ENCODE data around the gene TRIM41.
A peak's percentile ranks its signal among the peaks of the same experiment; 100 is the strongest.
"Not testable (repeated sequence)": the region's sequence is repeated elsewhere in the genome, so short reads cannot be mapped to it uniquely, and the experiment has no call there.

Gene TRIM41

DNA sequence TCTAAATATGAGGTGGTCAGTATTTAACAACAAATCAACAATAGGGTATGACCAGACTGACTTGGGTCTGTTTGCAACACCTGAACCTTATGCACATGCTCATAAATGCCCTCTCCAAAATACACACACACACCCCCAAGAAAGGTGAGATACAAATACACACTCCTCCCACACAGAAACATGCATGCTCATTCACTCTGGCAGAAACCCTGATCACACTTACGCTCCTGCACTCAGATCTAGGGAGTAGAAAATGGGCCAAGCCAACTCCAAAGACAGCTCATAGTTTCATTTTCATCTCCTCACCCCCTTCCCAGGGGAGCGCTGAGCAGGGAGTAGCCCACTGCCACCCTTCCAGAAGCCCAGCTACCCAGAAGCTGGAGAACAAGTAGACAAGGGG, 29.4 kb upstream of the TRIM41 start:
- DNase-seq, result no peak

DNA sequence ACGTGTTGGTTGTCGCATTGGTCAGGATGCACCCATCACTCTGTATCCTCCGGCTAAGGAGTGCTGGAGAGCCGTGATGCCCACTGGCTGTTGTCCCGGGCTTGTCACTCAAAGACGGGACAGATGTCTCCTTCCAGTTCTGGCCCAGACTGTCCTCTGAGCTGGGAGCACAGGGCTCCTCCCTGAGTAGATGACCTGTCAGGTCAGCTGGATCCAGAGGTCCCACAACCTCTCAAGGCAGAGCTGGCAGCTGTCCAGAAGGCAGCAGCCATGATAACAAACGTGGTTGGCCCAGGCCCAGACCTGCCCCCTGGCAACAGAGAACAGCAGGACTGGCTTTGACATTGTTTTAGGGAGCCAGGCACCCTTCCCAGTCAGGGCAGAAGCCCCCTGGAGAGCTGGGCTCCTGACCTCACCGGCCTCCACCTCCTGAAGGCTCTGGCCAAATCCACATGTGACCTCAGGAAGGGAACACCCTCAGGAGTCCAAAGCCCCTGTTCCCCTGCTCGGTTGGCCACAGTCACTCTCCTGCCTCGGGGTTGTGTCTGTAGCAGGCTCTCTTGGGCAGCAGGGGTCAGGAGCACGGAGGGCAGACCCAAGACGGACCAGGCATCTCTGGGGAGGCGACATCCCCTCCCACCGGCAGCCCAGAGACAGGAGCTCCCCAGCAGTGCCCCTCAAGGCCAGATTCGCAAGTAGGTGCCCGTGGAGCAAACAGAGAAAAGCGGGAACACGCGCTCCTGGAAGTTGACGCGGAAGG, 28.4 kb upstream of the TRIM41 start:
- no peak for DNase-seq

DNA sequence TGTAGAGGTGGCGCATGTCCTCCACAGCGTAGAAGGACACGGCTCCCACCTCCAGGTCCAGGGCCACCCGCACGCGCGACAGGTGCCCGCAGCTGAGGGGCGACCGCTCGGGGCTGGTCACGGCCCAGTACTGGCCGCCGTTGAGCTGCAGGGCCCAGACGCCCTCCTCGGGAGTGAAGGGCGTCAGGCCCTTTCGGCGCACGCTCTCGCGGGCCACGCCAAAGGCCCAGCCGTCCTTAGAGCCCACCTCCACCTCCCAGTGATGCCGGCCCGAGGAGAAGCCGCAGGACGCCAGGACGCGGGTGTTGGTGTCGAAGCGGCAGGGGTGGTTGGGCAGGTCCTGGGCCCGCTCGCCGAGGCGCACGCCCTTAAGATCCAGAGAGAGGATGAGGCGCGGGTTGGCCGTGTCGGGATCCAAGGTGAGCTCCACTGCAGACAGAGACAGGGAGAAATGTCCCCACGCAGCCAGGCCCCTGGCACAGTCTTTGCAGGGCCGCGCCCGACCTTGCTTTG, 27.8 kb upstream of the TRIM41 start:
- DNase-seq, result no peak

DNA sequence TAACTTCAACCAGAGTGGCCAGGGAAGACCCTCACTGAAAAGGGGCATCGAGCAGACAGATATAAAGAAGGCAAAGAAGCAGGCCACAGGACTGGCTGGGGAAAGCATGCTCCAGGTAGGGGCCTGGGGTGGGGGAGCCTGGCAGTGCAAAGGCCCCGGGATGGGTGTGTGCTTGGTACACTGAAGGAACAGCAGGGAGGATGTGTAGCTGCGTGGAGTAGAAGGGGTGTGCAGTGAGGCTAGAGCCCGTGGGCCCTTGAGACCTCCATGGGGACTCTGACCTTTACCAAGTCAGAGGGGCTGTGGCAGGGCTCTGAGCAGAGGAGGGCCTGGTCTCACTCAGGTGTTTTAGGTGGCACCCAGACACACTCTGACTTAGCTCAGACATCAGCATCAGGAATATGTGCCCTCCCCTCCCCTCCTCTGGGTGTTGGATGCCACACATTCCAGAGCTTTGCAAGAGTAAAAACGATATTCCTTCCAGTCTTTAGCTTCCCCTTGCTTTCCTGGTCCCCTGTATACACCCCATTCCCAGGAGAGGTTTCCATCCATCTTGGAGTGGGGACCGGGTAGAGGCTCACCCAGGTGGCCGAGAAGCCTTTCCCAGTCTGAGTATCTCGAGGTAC, 25.6 kb upstream of the TRIM41 start:
- DNase-seq, result no peak

DNA sequence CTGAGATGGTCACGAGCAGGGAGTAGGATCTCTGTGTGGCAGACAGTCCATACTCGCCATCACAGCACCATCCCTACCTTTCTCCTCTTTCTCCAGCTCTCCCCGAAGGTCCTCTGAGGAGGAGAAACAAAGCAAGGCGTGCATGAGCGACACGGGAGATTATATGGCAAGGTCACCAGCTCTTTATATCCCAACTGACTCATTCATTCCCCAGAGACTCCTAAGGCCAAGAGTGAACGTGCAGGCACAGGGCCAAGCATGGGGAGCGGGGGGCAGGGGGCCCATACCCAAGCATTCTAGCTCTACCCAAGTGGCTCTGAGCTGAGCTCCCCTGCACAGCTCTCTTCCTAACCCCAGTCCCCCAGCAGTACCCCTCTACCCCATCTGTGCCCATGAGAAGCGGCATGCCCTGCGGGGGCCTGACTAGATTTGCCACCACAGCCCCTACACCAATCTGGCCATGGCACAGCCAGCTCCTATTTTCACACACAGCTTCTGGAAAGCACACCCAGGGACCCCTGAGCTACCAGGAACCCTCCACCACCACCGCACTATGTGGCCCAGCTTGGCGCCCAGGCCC, 24.9 kb upstream of the TRIM41 start:
- no peak for DNase-seq

DNA sequence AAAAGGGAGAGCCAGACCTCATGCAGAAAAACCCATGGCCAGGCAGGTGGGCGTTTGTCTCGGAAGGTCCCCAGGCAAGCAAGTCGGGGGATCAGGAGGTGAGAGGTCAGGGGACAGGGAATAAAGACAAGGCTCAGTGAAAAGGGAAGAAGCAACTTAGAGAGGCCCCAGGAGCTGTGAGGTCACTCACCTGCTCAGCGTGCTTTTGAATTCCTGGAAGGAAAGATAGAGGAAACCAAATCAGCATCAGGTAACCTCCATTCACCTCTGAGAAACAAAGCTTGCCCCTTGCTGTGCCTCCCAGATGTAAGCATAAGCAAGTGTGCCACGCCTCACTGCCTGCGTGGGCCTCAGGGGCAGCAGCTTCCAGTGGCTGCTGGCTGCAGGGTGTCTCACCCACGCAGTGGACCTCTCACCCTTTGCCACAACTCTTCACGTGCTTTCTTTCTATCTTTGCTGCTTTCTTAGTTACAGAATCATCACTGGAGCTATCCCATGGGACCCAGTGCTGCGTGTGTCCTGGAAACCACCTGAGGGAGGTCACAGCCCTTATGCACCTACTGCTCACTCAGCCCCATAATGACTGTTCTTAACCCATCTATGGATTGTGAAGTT, 24.1 kb upstream of the TRIM41 start:
- no peak for DNase-seq

DNA sequence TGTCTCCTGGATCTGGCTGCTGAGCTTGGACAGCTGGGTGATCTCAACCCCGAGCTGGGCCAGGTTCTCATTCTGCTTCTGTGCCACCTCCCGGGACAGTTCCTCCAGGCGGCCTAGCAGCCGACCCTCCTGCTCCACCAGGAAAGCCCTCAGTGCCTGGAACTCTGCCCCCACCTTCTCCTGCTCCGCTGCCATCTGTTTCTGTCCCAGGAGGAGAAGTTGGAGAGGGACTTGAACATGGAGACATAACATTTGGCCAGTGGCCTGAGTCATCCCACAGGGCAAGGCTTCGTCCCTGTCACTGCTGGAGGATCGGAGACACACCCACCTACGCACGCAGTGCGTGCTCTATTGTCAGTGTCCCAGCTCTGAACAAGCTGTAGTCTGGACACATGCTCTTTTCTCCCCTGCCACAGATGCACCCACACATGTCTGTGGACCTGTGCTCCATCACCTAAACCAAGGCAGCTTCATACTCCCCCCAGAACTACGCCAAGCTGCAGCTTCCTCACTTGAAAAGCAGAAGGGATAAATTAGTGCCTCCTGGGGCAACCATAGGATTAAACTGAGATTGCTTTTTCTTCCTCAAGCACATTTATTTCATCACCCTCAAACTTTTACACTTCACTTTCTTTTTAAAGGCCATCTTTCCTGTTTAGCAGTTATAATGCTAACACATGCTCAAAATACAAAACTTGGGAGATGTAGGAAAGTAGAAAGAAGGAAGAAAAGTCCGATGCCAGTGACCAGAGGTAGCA, 23.0 kb upstream of the TRIM41 start:
- no peak for DNase-seq

DNA sequence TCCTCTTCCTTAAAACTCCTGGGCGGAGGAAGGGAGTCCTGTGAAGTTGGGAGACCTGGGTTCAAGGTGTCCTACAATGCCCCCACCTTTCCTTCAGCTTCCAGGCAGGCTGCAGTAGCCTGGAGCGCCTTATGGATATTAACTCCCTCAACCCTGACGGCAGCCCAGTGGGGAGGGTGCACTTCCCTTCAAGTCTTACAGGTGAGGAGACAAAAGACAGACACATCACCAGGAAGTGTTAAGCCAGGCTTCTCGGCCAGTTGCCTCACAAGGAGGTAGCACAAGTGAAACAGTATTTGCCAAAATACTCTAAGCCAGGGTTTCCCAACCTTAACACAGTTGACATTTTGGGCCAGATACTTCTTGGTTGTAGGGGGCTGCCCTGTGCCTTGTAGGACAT, 22.3 kb upstream of the TRIM41 start:
- no peak for DNase-seq

DNA sequence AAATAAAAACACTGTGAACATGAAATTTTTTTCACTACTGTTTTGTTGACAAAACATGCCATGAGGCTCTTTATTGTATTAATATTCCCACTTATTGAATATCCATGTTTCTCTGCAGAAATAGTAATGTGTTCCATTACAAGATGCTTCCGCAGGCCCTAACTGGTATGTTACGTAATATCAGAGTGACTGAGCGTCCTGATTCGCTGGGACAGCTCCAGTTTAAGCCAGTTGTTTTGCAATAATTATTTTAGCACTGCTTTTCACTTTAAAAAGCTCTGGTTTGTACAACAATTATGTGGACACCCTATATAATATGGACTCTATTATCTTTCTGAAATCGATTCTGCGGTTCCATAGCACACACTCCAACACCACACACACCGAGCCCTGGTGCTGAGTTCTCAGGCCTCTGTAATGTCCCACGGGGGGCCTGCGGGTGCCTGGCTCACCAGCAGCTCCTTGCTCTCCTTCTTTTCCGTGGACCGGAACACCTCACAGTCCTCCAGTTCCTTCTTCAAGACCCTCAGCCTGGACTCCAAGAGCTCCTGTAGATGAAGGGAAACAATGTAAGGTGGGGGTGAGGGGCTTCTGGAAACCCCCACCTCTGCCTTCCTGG, 19.9 kb upstream of the TRIM41 start:
- no peak for DNase-seq

DNA sequence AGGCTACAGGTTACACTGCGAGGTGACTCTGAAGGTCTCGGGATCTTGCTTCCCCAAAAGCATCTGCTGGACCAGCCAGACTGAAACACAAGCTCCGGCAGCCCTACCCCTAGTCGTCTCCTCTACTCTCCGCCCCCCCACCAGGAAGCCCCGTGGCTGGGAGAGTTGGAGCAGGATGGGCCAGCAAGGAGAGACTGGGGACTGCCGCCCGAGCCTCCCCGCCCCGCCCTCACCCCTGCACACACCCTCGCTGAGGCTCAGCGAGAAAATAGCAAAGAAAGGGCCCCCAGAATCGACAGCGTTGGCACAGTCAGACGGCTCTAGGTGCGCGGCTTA, 19.3 kb upstream of the TRIM41 start:
- no peak for DNase-seq

DNA sequence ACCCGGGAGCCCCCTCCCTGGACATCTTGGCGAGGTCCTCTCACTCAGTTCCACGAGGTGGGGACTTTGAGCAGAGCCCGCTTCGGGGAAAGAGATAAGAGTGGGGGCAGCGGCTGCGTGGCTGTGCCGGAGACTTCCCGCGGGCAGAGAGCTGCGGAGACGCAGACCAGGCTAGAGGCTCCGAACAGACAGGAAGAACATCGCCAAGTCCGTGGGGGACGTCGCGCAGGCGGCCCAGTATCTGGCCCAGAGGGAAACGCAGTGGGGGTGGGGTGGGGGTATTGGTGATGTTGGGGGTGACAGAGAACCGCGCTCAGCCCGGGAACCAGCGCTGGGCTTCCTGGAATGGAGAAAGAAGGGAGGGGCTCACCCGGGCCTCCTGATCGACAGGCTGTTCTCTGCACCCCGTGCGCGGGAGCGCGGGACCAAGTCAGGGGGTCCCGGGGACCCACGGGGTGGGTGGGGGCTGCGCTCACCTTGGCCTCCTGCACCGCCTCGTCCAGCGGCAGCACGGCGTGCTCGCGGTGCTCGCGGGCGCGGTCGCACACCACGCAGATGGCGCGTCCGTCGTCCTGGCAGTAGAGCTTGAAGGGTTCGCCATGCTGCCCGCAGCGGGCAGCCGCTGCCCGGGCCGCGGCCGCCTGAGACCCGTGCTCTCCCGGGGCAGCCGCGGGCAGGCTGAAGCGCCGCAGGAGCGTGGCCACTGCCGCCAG, 18.8 kb upstream of the TRIM41 start:
- DNase-seq, result peak; percentile 53

DNA sequence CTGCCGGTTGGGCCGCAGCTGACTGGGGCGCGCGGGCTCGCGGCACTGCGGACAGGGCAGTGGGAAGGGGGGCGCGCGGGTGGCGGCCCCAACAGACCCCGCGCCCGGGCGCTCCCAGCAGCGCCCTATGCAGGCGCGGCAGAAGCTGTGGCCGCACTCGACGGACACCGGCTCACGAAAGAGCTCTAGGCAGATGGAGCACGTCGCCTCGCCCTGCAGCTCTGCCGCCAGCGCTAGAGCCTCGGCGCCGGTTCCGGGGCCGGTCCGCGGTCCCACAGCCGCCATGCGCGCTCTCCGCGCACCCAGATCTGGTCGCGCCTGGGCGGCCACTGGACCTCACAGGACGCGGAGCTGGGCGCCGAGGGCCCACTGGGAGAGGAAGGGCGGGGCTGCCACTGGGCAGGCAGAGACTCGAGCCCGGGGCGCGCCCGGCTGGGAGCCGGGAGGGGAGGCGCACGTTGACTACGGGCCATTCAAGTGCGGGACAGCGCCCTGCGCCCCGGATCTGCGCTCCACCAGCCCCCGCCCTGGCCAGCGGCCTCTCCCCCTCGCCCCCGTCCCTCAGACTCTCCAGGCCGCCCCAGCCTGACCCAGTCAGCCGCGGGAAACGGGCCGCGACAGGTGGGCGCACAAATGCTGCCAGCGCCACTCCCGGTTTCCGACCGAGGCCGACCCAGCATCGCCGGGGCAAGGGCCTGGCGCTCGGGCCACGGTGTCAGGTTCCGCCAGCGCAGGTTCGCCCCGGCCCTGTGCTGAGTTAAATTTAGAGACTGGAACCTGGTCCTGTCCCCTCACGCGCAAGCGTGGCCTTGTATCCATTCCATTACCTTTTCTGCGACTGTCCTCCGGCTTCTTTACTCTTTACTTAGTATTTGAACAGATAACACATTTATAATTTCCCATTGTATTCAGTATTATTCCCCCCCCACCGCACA, 18.0 kb upstream of the TRIM41 start, which contains the start of gene TRIM7:
Gene TRIM7, minus strand, starts transcription at position 371 of the 935 bp plus-strand sequence. Its CDS starts 86 bp downstream, at position 285.
- DNase-seq, result peak; percentile 66

DNA sequence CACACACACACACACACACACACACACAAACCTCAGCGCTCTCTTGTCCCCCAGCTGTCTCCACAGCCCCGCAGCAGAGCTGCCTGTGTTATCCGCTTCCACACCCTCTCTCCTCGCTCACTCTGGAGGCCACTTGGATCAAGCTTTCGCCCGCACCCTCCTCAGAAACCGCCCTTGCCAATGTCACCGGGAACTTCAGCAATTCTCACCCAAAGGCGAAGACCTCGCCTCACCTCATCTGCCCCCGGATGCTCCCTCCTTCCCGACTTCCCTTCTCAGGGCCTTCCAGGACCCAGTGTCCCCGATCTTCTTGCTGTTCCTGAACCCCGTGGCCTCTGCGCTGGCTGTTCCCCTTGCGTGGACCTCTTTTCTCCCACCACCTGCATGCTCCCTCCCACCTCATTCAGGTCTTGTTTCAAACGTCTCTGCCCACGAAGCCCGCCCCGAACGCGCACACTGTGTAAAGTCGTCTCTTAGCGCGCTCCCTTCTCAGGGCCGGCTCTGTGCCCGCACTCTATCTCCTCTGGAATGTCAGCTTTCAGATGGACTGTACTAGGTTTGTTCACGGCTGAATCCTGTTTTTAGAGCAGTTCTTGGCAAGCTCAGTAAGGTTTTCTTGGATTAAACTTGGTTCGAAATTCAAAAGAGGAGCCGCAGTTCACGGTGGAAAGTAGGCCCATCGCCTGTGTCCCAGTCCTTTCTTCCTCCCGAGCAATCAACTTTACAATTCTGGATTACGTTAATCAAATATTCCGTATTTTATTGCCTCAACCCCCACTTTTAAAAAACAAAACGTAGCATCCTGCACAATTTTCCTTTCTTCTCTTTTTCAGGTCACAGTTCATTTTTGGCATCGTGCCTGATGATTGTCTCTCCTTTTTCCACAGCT, 17.1 kb upstream of the TRIM41 start:
- peak; percentile 72 for DNase-seq

DNA sequence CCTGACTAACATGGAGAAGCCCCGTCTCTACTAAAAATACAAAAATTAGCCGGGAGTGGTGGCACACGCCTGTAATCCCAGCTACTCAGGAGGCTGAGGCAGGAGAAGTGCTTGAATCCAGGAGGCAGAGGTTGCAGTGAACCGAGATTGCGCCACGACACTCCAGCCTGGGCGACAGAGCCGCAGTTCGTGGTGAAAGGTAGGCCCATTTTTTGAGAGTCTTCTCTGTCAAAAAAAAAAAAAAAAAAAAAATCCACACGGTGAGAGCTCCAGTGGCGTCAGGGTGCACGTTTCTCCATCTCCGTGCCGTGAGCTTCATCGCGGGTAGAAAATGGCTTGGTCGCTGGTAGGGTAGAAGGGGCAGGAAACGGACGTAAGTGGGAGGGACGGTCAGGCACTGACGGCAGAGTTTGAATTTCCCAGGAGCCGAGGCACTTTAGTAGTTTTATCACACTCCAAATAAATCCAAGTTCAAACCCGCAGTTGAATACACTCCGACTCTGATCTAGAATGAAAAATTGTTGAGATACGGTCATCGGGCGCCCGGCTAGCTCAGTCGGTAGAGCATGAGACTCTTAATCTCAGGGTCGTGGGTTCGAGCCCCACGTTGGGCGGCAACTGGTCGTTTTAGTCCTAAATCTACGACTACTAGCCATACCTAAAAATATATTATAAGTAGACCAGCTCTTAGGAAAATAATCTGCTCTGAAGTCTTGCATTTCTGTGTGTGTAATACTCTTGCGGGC, 15.7 kb upstream of the TRIM41 start:
- DNase-seq, result peak; percentile 79

DNA sequence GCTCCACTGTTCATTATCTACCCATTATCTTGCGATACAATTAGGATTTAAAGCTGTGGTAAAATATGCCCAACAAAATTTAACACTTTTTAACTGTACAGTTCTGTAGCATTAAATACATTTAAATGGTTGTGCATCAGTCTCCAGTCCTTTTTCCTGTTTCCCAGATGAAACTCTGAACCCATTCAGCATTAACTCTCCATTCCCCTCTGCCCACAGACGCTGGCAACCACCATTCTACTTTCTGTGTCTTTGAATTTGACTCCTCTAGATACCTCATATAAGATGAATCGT, 15.2 kb upstream of the TRIM41 start:
- DNase-seq, result no peak

DNA sequence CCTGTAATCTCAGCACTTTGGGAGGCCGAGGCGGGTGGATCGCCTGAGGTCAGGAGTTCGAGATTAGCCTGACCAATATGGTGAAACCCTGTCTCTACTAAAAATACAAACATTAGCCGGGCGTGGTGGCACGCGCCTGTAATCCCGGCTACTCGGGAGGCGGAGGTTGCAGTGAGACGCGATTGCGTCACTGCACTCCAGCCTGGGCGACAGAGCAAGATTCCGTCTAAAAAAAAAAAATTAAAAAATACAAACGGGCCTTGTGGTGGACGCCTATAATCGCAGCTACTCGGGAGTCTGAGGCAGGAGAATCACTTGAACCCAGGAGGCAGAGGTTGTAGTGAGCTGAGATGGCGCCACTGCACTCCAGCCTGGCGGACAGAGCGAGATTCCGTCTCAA, 14.1 kb upstream of the TRIM41 start:
- DNase-seq, result not testable (repeated sequence)

DNA sequence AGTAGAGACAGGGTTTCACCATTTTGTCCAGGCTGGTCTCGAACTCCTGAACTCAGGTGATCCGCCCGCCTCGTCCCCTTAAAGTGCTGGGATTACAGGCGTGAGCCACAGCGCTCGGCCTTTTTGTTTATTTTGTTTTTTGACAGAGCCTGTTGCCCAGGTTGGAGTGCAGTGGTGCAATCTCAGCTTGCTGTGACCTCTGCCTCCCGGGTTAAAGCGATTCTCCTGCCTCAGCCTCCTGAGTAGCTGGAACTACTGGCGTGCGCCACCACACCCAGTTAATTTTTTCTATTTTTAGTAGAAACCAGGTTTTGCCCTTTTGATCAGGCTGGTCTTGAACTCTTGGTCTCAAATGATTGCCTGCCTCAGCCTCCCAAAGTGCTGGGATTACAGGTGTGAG, 12.9 kb upstream of the TRIM41 start:
- not testable (repeated sequence) for DNase-seq

DNA sequence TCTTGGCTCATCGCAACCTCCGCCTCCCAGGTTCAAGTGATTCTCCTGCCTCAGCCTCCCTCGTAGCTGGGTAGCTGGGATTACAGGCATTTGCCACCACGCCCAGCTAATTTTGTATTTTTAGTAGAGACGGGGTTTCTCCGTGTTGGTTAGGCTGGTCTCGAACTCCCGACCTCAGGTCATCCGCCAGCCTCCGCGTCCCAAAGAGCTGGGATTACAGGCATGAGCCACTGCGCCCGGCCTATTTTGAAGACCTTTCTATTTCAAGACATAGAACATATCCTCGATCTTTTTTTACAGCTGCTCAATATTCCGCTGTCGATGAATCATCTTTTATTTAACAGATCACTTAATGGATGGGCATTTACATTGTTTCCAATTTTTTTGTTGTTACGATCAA, 12.4 kb upstream of the TRIM41 start:
- not testable (repeated sequence) for DNase-seq

DNA sequence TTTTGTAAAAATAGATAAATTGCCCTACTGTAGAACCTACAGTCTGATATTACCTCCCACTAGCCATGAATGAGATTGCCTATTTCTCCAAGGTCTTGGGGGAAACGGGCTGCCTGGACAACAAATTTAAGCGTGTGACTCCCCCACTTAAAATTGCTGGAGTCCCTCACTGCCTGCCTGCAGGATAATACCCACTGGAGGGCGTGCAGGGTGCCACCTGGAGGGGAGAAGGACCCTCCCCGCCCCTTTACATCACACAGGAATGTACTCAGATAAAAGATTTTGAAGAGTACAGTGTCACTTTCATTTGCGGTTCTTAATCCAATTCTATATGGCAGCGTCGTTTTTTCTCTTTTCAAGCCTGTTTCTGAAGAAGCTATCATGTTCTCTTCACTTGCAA, 11.9 kb upstream of the TRIM41 start:
- no peak for DNase-seq
